ENCODE measurements around the gene TMEM130.

GRCh38 chr7:98909487-98909886 lies 39.7 kb upstream of the TMEM130 start:
- no peak for TF ChIP-seq CTCF (IDR thresholded peaks at IDR 0.05)
- TF ChIP-seq USF1 (IDR thresholded peaks at IDR 0.05; ENCODE audit: borderline replicate concordance, low read depth), result no peak
- TF ChIP-seq TAF1 (IDR thresholded peaks at IDR 0.05; ENCODE audit: borderline replicate concordance, low read depth, low read length), result no peak
- TF ChIP-seq RFX5 (IDR thresholded peaks at IDR 0.05; ENCODE audit: low read length), result no peak
- TF ChIP-seq GABPA (IDR thresholded peaks at IDR 0.05; ENCODE audit: low read depth), result no peak
- no peak for TF ChIP-seq RAD21 (IDR thresholded peaks at IDR 0.05; ENCODE audit: low read length)
- no peak for TF ChIP-seq CHD2 (IDR thresholded peaks at IDR 0.05; ENCODE audit: low read length, partially characterized antibody)
- no peak for TF ChIP-seq JUND (IDR thresholded peaks at IDR 0.05)
- TF ChIP-seq SIN3A (IDR thresholded peaks at IDR 0.05; ENCODE audit: borderline replicate concordance, low read depth, low read length), result no peak
- TF ChIP-seq EP300 (IDR thresholded peaks at IDR 0.05; ENCODE audit: borderline replicate concordance in 1 of 2, low read depth in 1 of 2, low read length in 1 of 2), result no peak
- TF ChIP-seq PBX3 (IDR thresholded peaks at IDR 0.05), result no peak

All from SK-N-SH (cell line).